ENCODE measurements around the gene SEMA4D.

Gene SEMA4D

GRCh38 chr9:89535461-89535860 is 37.5 kb upstream of the SEMA4D start:
- H3K36me3 ChIP-seq (ENCODE audit: insufficient read depth, low read length), result no peaks in the 10 kb centered on the region
- no peak overlapping the region for H3K4me3 ChIP-seq (ENCODE audit: low read length)
- no peaks in the 10 kb centered on the region for H3K9me3 ChIP-seq (ENCODE audit: low read length)
- peaks cover 20% of the 10 kb centered on the region for H3K27me3 ChIP-seq (ENCODE audit: insufficient read depth, low read length)
- no peaks in the 10 kb centered on the region for H3K4me1 ChIP-seq (ENCODE audit: insufficient read depth, low read length)
- H2AFZ ChIP-seq (ENCODE audit: low read depth, low read length), result no peak overlapping the region

GRCh38 chr9:89534515-89535287 is 36.8 kb upstream of the SEMA4D start:
- no peaks in the 10 kb centered on the region for H3K9me3 ChIP-seq (ENCODE audit: low read length)
- peaks cover 20% of the 10 kb centered on the region for H3K27me3 ChIP-seq (ENCODE audit: insufficient read depth, low read length)
- H3K4me3 ChIP-seq (ENCODE audit: low read length), result no peak overlapping the region
- H2AFZ ChIP-seq (ENCODE audit: low read depth, low read length), result no peak overlapping the region
- no peaks in the 10 kb centered on the region for H3K4me1 ChIP-seq (ENCODE audit: insufficient read depth, low read length)
- H3K36me3 ChIP-seq (ENCODE audit: insufficient read depth, low read length), result no peaks in the 10 kb centered on the region

- Histone ChIP-seq H3K9me3 (ENCODE audit: low read length) (no peaks in the 10 kb centered on the region), H3K36me3 (ENCODE audit: insufficient read depth, low read length) (no peaks in the 10 kb centered on the region), H3K4me1 (ENCODE audit: insufficient read depth, low read length) (no peaks in the 10 kb centered on the region), H2AFZ (ENCODE audit: low read depth, low read length) (no peak overlapping the region), H3K27me3 (ENCODE audit: insufficient read depth, low read length) (peaks cover 18% of the 10 kb centered on the region), H3K4me3 (ENCODE audit: low read length) (no peak overlapping the region)
These were observed 35.6 kb upstream of the SEMA4D start for GRCh38 chr9:89533411-89534095.

GRCh38 chr9:89532944-89533343 is 35.0 kb upstream of the SEMA4D start:
- Histone ChIP-seq H3K9me3 (ENCODE audit: low read length) (no peaks in the 10 kb centered on the region), H3K4me3 (ENCODE audit: low read length) (no peak overlapping the region), H2AFZ (ENCODE audit: low read depth, low read length) (no peak overlapping the region), H3K4me1 (ENCODE audit: insufficient read depth, low read length) (no peaks in the 10 kb centered on the region), H3K36me3 (ENCODE audit: insufficient read depth, low read length) (no peaks in the 10 kb centered on the region), H3K27me3 (ENCODE audit: insufficient read depth, low read length) (peaks cover 17% of the 10 kb centered on the region)

GRCh38 chr9:89532478-89532877 is 34.6 kb upstream of the SEMA4D start:
- no peaks in the 10 kb centered on the region for H3K36me3 ChIP-seq (ENCODE audit: insufficient read depth, low read length)
- peaks cover 13% of the 10 kb centered on the region for H3K27me3 ChIP-seq (ENCODE audit: insufficient read depth, low read length)
- no peaks in the 10 kb centered on the region for H3K4me1 ChIP-seq (ENCODE audit: insufficient read depth, low read length)
- no peaks in the 10 kb centered on the region for H3K9me3 ChIP-seq (ENCODE audit: low read length)
- H2AFZ ChIP-seq (ENCODE audit: low read depth, low read length), result no peak overlapping the region
- H3K4me3 ChIP-seq (ENCODE audit: low read length), result no peak overlapping the region

GRCh38 chr9:89531766-89532165 is 33.9 kb upstream of the SEMA4D start:
- Histone ChIP-seq H3K4me3 (ENCODE audit: low read length) (no peak overlapping the region), H3K4me1 (ENCODE audit: insufficient read depth, low read length) (no peaks in the 10 kb centered on the region), H3K36me3 (ENCODE audit: insufficient read depth, low read length) (no peaks in the 10 kb centered on the region), H3K9me3 (ENCODE audit: low read length) (no peaks in the 10 kb centered on the region), H2AFZ (ENCODE audit: low read depth, low read length) (no peak overlapping the region), H3K27me3 (ENCODE audit: insufficient read depth, low read length) (peaks cover 7% of the 10 kb centered on the region)

- Histone ChIP-seq H3K36me3 (ENCODE audit: insufficient read depth, low read length) (no peaks in the 10 kb centered on the region), H2AFZ (ENCODE audit: low read depth, low read length) (no peak overlapping the region), H3K4me1 (ENCODE audit: insufficient read depth, low read length) (no peaks in the 10 kb centered on the region), H3K27me3 (ENCODE audit: insufficient read depth, low read length) (peaks cover under 1% of the 10 kb centered on the region), H3K4me3 (ENCODE audit: low read length) (no peak overlapping the region), H3K9me3 (ENCODE audit: low read length) (no peaks in the 10 kb centered on the region)
These were observed 32.8 kb upstream of the SEMA4D start for GRCh38 chr9:89530726-89531125.

- Histone ChIP-seq H3K27me3 (ENCODE audit: insufficient read depth, low read length) (peaks cover 4% of the 10 kb centered on the region), H3K4me1 (ENCODE audit: insufficient read depth, low read length) (no peaks in the 10 kb centered on the region), H3K36me3 (ENCODE audit: insufficient read depth, low read length) (no peaks in the 10 kb centered on the region), H3K4me3 (ENCODE audit: low read length) (no peak overlapping the region), H3K9me3 (ENCODE audit: low read length) (no peaks in the 10 kb centered on the region), H2AFZ (ENCODE audit: low read depth, low read length) (no peak overlapping the region)
These were observed 31.5 kb upstream of the SEMA4D start for GRCh38 chr9:89529243-89530035.

- Histone ChIP-seq H3K4me3 (ENCODE audit: low read length) (no peak overlapping the region), H3K36me3 (ENCODE audit: insufficient read depth, low read length) (no peaks in the 10 kb centered on the region), H3K27me3 (ENCODE audit: insufficient read depth, low read length) (peaks cover 4% of the 10 kb centered on the region), H3K9me3 (ENCODE audit: low read length) (no peaks in the 10 kb centered on the region), H2AFZ (ENCODE audit: low read depth, low read length) (no peak overlapping the region), H3K4me1 (ENCODE audit: insufficient read depth, low read length) (no peaks in the 10 kb centered on the region)
These were observed 30.6 kb upstream of the SEMA4D start for GRCh38 chr9:89528540-89528939.

GRCh38 chr9:89528131-89528530 is 30.2 kb upstream of the SEMA4D start:
- Histone ChIP-seq H3K9me3 (ENCODE audit: low read length) (no peaks in the 10 kb centered on the region), H3K27me3 (ENCODE audit: insufficient read depth, low read length) (peaks cover 4% of the 10 kb centered on the region), H3K4me3 (ENCODE audit: low read length) (no peak overlapping the region), H3K36me3 (ENCODE audit: insufficient read depth, low read length) (no peaks in the 10 kb centered on the region), H3K4me1 (ENCODE audit: insufficient read depth, low read length) (no peaks in the 10 kb centered on the region), H2AFZ (ENCODE audit: low read depth, low read length) (no peak overlapping the region)

GRCh38 chr9:89527084-89527483 is 29.2 kb upstream of the SEMA4D start:
- Histone ChIP-seq H3K9me3 (ENCODE audit: low read length) (no peaks in the 10 kb centered on the region), H3K4me1 (ENCODE audit: insufficient read depth, low read length) (no peaks in the 10 kb centered on the region), H3K36me3 (ENCODE audit: insufficient read depth, low read length) (no peaks in the 10 kb centered on the region), H3K4me3 (ENCODE audit: low read length) (no peak overlapping the region), H3K27me3 (ENCODE audit: insufficient read depth, low read length) (peaks cover 4% of the 10 kb centered on the region), H2AFZ (ENCODE audit: low read depth, low read length) (no peak overlapping the region)

- H2AFZ ChIP-seq (ENCODE audit: low read depth, low read length), result no peak overlapping the region
- peaks cover 4% of the 10 kb centered on the region for H3K27me3 ChIP-seq (ENCODE audit: insufficient read depth, low read length)
- no peaks in the 10 kb centered on the region for H3K9me3 ChIP-seq (ENCODE audit: low read length)
- no peak overlapping the region for H3K4me3 ChIP-seq (ENCODE audit: low read length)
- H3K4me1 ChIP-seq (ENCODE audit: insufficient read depth, low read length), result no peaks in the 10 kb centered on the region
- no peaks in the 10 kb centered on the region for H3K36me3 ChIP-seq (ENCODE audit: insufficient read depth, low read length)
These were observed 28.8 kb upstream of the SEMA4D start for GRCh38 chr9:89526667-89527066.
